ENCODE measurements around the gene SPSB3. TPM values are rescaled to one million over a fixed set of nuclear protein-coding genes. Genes with fewer than 3 reads are reported as not detected.

Gene SPSB3
- total RNA-seq, 1 donor from 2014 or later, result 30.8 TPM

DNA sequence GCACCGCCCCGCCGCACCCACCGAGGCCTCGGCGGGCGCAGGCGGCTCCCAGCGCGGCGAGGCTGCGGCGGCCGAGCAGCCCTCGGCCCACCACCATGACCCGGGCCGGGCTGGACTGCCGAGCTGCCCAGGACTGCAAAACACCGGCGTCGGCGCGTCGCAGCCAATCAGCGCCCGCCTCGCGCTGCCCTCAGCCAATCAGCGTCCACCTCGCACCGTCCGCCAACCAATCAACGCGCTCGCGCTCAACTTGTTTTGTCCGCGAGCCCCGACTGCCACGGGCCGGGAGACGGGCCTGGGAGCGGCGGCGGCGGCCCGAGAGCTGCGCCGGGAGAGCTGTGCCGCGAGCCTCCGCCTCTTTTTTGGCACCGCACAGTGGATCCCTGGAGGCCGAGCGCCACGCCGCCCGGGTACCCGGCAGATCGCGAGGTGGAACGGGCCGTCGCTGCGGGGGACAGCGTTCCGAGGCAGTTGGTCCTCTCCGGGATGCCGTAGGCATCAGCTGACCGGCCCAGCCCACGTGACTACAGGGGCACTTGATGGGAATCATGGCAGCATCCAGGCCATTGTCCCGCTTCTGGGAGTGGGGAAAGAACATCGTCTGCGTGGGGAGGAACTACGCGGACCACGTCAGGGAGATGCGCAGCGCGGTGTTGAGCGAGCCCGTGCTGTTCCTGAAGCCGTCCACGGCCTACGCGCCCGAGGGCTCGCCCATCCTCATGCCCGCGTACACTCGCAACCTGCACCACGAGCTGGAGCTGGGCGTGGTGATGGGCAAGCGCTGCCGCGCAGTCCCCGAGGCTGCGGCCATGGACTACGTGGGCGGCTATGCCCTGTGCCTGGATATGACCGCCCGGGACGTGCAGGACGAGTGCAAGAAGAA is 44.6 kb upstream of the SPSB3 start, which contains the start of the genes FAHD1 and HAGH:
TSS of gene FAHD1 (plus strand) at position 516 of the 883 bp plus-strand sequence. CDS start at position 549, 33 bp downstream.
TSS of gene HAGH (minus strand) at position 135 of the 883 bp plus-strand sequence. CDS start at position 97, 38 bp downstream.
- Mint-ChIP-seq H3K9me3 (ENCODE audit: low read depth) (no peaks in the 10 kb centered on the region), H3K4me1 (ENCODE audit: low read depth) (peaks cover 51% of the 10 kb centered on the region), H3K36me3 (ENCODE audit: low read depth) (peaks cover 2% of the 10 kb centered on the region), H3K27ac (ENCODE audit: unreplicated experiment) (peak within 1 kb of the TSS; percentile 93), H3K4me3 (ENCODE audit: unreplicated experiment) (peak within 1 kb of the TSS; percentile 95), H3K27me3 (ENCODE audit: low read depth) (no peaks in the 10 kb centered on the region)
- TF ChIP-seq, protein P1, sequence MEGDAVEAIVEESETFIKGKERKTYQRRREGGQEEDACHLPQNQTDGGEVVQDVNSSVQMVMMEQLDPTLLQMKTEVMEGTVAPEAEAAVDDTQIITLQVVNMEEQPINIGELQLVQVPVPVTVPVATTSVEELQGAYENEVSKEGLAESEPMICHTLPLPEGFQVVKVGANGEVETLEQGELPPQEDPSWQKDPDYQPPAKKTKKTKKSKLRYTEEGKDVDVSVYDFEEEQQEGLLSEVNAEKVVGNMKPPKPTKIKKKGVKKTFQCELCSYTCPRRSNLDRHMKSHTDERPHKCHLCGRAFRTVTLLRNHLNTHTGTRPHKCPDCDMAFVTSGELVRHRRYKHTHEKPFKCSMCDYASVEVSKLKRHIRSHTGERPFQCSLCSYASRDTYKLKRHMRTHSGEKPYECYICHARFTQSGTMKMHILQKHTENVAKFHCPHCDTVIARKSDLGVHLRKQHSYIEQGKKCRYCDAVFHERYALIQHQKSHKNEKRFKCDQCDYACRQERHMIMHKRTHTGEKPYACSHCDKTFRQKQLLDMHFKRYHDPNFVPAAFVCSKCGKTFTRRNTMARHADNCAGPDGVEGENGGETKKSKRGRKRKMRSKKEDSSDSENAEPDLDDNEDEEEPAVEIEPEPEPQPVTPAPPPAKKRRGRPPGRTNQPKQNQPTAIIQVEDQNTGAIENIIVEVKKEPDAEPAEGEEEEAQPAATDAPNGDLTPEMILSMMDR (IDR thresholded peaks at IDR 0.05), result no peak
- DNase-seq (ENCODE audit: low spot score), result peak; percentile 97

DNA sequence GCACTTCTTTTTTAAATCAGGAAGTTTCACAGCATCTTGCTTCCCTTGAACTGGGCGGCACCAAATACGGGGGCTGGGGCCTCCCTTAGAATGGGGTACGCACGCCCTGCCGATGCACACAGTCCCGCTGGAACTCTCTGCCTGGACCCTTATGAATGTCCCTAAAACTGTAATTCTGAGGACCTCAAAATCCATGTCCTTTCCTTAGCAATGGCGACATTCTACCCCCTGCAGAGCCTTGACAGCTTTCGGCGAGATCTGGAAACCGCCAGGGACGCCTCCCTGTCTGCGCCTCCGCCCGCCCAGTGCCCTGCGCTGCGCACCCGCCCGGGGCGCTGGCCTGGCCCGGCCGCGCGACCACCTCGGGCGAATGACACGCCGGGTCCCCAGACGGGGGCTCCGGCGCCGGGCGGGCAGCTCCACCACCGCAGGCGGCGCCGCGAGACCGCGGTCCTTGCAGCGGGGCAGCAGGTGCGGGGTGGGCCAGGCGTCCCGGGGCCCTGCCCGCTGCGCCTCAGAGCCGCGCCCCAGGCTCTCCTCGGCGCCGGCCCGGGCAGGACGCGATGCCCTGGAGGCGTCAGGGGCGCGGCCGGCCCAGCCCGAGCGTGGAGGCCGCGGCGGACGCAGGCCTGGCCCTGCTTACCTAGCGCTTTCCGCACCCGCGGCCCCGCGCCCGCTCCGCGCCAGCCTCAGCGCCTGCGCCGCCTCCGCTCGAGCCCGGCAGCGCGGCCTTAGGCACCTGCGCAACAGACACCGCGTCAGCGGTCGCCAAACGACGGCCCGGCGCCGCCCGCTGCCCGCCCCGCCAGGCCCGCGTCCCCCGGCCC is 43.7 kb upstream of the SPSB3 start:
- Mint-ChIP-seq H3K4me3 (ENCODE audit: unreplicated experiment) (peak overlapping the region; percentile 68), H3K27me3 (ENCODE audit: low read depth) (no peaks in the 10 kb centered on the region), H3K27ac (ENCODE audit: unreplicated experiment) (no peak overlapping the region), H3K4me1 (ENCODE audit: low read depth) (peaks cover 51% of the 10 kb centered on the region), H3K9me3 (ENCODE audit: low read depth) (no peaks in the 10 kb centered on the region), H3K36me3 (ENCODE audit: low read depth) (no peaks in the 10 kb centered on the region)
- peak; percentile 66 for DNase-seq (ENCODE audit: low spot score)
- TF ChIP-seq, protein P1 (IDR thresholded peaks at IDR 0.05), result peak; percentile 10

DNA sequence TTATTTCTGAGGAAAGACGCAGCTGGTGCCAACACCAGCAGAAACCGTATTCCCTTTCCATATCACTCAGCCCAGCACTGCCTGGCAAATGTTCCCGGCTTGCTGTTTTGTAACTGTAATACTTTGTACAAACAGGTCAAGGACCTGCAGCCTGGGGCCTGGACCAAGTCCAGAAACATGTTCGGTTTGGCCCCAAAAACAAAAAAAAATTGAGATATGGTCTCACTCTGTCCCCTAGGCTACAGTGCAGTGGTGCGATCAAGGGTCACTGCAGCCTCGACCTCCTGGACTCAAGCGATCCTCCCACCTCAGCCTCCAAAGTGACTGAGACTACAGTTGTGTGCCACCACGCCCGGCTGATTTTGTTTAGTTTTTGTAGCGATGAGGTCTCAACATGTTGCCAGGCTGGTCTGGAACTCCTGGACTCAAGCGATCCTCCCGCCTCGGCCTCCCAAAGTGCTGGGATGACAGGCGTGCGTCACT is 43.1 kb upstream of the SPSB3 start:
- no peak overlapping the region for H3K27ac Mint-ChIP-seq (ENCODE audit: unreplicated experiment)
- H3K9me3 Mint-ChIP-seq (ENCODE audit: low read depth), result no peaks in the 10 kb centered on the region
- no peaks in the 10 kb centered on the region for H3K27me3 Mint-ChIP-seq (ENCODE audit: low read depth)
- DNase-seq (ENCODE audit: low spot score), result peak; percentile 38
- TF ChIP-seq, protein P1 (IDR thresholded peaks at IDR 0.05), result no peak
- H3K4me1 Mint-ChIP-seq (ENCODE audit: low read depth), result peaks cover 51% of the 10 kb centered on the region
- peak overlapping the region; percentile 68 for H3K4me3 Mint-ChIP-seq (ENCODE audit: unreplicated experiment)
- H3K36me3 Mint-ChIP-seq (ENCODE audit: low read depth), result no peaks in the 10 kb centered on the region

DNA sequence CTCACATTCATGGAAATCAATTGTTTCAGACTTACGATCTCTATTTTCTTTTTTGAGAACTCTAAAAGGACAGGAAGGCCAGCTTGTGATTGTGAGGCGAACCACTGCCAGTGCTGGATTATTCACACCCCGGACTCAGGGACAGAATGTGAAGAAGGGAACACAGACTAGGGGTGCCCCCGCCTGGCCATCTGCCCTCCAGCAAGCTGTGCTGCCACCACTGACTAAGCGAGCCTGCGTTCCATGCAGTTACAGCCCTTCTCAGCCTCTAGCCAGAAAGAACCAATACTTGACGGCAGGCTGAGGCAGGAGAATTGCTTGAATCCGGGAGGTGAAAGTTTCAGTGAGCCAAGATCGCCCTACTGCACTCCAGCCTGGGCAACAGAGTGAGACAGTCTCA is 41.5 kb upstream of the SPSB3 start:
- Mint-ChIP-seq H3K27me3 (ENCODE audit: low read depth) (no peaks in the 10 kb centered on the region), H3K36me3 (ENCODE audit: low read depth) (peaks cover 3% of the 10 kb centered on the region), H3K4me3 (ENCODE audit: unreplicated experiment) (no peak overlapping the region), H3K4me1 (ENCODE audit: low read depth) (peaks cover 36% of the 10 kb centered on the region), H3K9me3 (ENCODE audit: low read depth) (no peaks in the 10 kb centered on the region), H3K27ac (ENCODE audit: unreplicated experiment) (peak overlapping the region; percentile 12)
- DNase-seq (ENCODE audit: low spot score), result peak; percentile 72
- TF ChIP-seq, protein P1 (IDR thresholded peaks at IDR 0.05), result peak; percentile 56

DNA sequence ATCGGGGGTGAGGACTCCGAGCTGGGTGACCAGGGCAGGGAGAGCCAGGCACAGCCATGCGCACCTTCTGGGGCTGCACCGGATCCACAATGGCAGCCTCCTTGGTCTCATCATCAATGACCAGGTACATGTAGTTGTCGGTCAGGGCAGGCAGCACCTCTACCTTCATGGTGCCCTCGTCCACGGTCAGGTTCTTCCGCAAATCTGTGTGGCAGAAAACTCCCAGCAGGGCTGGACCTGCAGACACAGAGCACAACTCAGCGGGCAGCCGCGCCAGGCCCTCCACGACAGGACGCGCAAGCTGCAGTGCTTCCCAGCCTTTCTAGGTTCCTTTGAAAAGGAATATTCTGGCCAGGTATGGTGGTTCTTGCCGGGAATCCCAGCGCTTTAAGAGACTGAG is 40.4 kb upstream of the SPSB3 start:
- no peak overlapping the region for H3K27ac Mint-ChIP-seq (ENCODE audit: unreplicated experiment)
- H3K9me3 Mint-ChIP-seq (ENCODE audit: low read depth), result no peaks in the 10 kb centered on the region
- peaks cover 27% of the 10 kb centered on the region for H3K4me1 Mint-ChIP-seq (ENCODE audit: low read depth)
- H3K27me3 Mint-ChIP-seq (ENCODE audit: low read depth), result no peaks in the 10 kb centered on the region
- peak; percentile 77 for DNase-seq (ENCODE audit: low spot score)
- H3K36me3 Mint-ChIP-seq (ENCODE audit: low read depth), result peaks cover 3% of the 10 kb centered on the region
- TF ChIP-seq, protein P1 (IDR thresholded peaks at IDR 0.05), result no peak
- no peak overlapping the region for H3K4me3 Mint-ChIP-seq (ENCODE audit: unreplicated experiment)
